SH-SY5Y (cell line): Measurements from ENCODE around the gene MATK.

Source experiments
- GATA2 ChIP-seq: IDR thresholded peaks from 2 replicates; pipeline ENCODE4 v1.6.1; 2011; ENCODE audit warnings: mild to moderate bottlenecking, low read depth, low read length
- GATA3 ChIP-seq: IDR thresholded peaks from 2 replicates; pipeline ENCODE4 v1.6.1; 2011; ENCODE audit warnings: low read depth, mild to moderate bottlenecking, low read length, moderate library complexity

DNA sequence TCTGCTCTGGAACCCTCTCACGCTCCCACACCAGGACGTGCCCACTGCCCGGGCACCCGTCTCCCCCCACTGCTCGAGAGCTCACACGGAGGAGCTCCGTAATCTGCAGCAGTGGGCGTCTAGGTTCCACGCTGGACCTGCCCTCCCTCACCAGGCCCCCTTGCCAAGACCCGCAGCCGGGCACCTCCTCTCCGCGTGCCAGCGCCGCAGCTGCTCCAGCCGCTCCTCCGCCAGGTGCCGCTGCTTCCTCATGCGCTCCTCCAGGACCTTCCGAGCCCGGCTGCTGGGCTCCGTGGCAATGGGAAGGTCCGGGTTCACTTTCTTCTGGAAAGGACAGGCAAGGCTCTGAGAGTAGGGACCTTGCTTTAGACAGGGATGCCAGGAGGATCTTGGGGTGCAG, 35.0 kb upstream of the MATK start:
- TF ChIP-seq GATA2 (no peak), GATA3 (no peak)
